ENCODE measurements around the gene CNR2.

Gene CNR2

DNA sequence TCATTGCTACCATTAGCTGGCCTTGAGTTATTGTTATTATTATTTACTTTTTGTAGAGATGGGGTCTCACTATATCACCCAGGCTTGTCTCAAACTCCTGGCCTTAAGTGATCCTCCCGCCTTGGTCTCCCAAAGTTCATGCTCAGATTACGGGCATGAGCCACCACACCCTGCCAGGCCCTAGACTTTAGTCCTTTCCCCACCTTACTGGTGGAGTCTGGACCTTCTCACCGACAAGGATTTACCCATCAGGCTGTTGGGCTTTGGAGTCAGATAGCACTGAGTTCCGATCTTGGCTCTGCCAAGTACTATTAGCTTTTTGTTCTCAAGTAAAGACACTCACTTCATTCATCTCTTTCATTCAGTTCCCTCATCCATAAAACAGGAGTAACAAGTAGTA is 17.2 kb downstream of the CNR2 start:
- Histone ChIP-seq H3K9ac (ENCODE audit: low read depth, low read length) (no peak overlapping the region), H2AFZ (ENCODE audit: low read depth, low read length) (no peak overlapping the region), H3K79me2 (ENCODE audit: insufficient read depth, low read length) (no peaks in the 10 kb centered on the region), H3K4me1 (ENCODE audit: insufficient read depth, low read length) (no peaks in the 10 kb centered on the region), H3K27me3 (ENCODE audit: insufficient read depth, low read length, poor library complexity) (peaks cover 5% of the 10 kb centered on the region), H3K4me3 (ENCODE audit: low read depth in 1 of 2, low read length in 2 of 2) (no peak overlapping the region), H3K27ac (ENCODE audit: low read length) (no peak overlapping the region), H3K36me3 (ENCODE audit: insufficient read depth, low read length) (no peaks in the 10 kb centered on the region), H3K9me3 (ENCODE audit: insufficient read depth, low read length, severe bottlenecking) (no peaks in the 10 kb centered on the region), H4K20me1 (ENCODE audit: insufficient read depth, low read length) (no peaks in the 10 kb centered on the region), H3K4me2 (ENCODE audit: insufficient read depth, low read length) (no peak overlapping the region)
- no peak for ATAC-seq (ENCODE audit: insufficient read depth, low read depth)
- DNase-seq, result no peak
- TF ChIP-seq EZH2 (IDR thresholded peaks at IDR 0.05; ENCODE audit: borderline replicate concordance, low read depth, low read length, severe bottlenecking), result no peak
- TF ChIP-seq, protein P1, sequence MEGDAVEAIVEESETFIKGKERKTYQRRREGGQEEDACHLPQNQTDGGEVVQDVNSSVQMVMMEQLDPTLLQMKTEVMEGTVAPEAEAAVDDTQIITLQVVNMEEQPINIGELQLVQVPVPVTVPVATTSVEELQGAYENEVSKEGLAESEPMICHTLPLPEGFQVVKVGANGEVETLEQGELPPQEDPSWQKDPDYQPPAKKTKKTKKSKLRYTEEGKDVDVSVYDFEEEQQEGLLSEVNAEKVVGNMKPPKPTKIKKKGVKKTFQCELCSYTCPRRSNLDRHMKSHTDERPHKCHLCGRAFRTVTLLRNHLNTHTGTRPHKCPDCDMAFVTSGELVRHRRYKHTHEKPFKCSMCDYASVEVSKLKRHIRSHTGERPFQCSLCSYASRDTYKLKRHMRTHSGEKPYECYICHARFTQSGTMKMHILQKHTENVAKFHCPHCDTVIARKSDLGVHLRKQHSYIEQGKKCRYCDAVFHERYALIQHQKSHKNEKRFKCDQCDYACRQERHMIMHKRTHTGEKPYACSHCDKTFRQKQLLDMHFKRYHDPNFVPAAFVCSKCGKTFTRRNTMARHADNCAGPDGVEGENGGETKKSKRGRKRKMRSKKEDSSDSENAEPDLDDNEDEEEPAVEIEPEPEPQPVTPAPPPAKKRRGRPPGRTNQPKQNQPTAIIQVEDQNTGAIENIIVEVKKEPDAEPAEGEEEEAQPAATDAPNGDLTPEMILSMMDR (IDR thresholded peaks at IDR 0.05; ENCODE audit: borderline replicate concordance, extremely low read depth, low read length, poor library complexity, severe bottlenecking), result no peak

DNA sequence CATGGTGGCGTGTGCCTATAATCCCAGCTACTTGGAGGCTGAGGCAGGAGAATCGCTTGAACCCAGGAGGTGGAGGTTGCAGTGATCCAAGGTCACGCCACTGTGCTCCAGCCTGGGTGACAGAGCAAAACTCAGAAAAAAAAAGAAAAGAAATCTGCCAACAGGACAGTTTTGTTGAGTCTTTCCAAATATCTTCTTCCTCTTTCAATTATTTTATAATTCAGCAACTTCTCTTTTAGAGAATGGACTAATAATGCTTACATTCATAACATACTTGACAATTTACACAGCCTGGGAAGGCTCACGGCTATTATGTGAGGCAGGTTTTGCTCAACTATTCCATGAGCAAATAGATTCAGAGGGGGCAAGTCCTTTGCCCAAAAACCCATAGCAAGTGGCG is 18.1 kb downstream of the CNR2 start:
- Histone ChIP-seq H3K36me3 (ENCODE audit: insufficient read depth, low read length) (no peaks in the 10 kb centered on the region), H3K79me2 (ENCODE audit: insufficient read depth, low read length) (no peaks in the 10 kb centered on the region), H3K4me1 (ENCODE audit: insufficient read depth, low read length) (no peaks in the 10 kb centered on the region), H3K27me3 (ENCODE audit: insufficient read depth, low read length, poor library complexity) (peaks cover 5% of the 10 kb centered on the region), H3K27ac (ENCODE audit: low read length) (no peak overlapping the region), H4K20me1 (ENCODE audit: insufficient read depth, low read length) (no peaks in the 10 kb centered on the region), H3K4me2 (ENCODE audit: insufficient read depth, low read length) (no peak overlapping the region), H3K9ac (ENCODE audit: low read depth, low read length) (no peak overlapping the region), H3K4me3 (ENCODE audit: low read depth in 1 of 2, low read length in 2 of 2) (no peak overlapping the region), H3K9me3 (ENCODE audit: insufficient read depth, low read length, severe bottlenecking) (no peaks in the 10 kb centered on the region), H2AFZ (ENCODE audit: low read depth, low read length) (no peak overlapping the region)
- ATAC-seq (ENCODE audit: insufficient read depth, low read depth) (no peak), DNase-seq (no peak)
- TF ChIP-seq, protein P1 (IDR thresholded peaks at IDR 0.05; ENCODE audit: borderline replicate concordance, extremely low read depth, low read length, poor library complexity, severe bottlenecking), result no peak
- TF ChIP-seq EZH2 (IDR thresholded peaks at IDR 0.05; ENCODE audit: borderline replicate concordance, low read depth, low read length, severe bottlenecking), result no peak

DNA sequence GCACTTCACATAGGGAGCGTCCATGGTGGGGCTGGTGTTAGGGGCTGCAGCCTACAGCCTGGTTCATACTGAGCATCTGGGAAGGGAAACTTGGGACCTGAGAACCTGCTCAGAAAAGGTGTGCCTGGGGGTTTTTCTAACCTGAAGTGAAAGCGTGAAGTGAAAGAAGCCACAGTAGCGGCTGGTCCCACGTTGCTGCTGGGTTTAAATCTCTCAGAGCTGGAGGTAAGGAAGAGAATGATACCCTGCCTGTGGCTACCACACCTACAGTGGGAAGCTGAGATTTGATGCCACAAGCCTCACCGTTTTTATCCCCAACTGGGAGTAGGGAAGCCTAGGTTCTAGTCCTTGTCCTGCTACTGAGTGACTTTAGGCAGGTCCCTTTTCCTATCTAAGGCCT is 24.1 kb downstream of the CNR2 start:
- no peak for ATAC-seq (ENCODE audit: insufficient read depth, low read depth)
- H2AFZ ChIP-seq (ENCODE audit: low read depth, low read length), result no peak overlapping the region
- H3K27ac ChIP-seq (ENCODE audit: low read length), result no peak overlapping the region
- no peaks in the 10 kb centered on the region for H3K36me3 ChIP-seq (ENCODE audit: insufficient read depth, low read length)
- H3K9me3 ChIP-seq (ENCODE audit: insufficient read depth, low read length, severe bottlenecking), result no peaks in the 10 kb centered on the region
- H3K4me3 ChIP-seq (ENCODE audit: low read depth in 1 of 2, low read length in 2 of 2), result no peak overlapping the region
- H3K9ac ChIP-seq (ENCODE audit: low read depth, low read length), result no peak overlapping the region
- TF ChIP-seq, protein P1 (IDR thresholded peaks at IDR 0.05; ENCODE audit: borderline replicate concordance, extremely low read depth, low read length, poor library complexity, severe bottlenecking), result no peak
- no peak for TF ChIP-seq EZH2 (IDR thresholded peaks at IDR 0.05; ENCODE audit: borderline replicate concordance, low read depth, low read length, severe bottlenecking)
- DNase-seq, result no peak
- no peaks in the 10 kb centered on the region for H3K79me2 ChIP-seq (ENCODE audit: insufficient read depth, low read length)
- H3K27me3 ChIP-seq (ENCODE audit: insufficient read depth, low read length, poor library complexity), result peaks cover 5% of the 10 kb centered on the region
- no peaks in the 10 kb centered on the region for H3K4me1 ChIP-seq (ENCODE audit: insufficient read depth, low read length)
- H3K4me2 ChIP-seq (ENCODE audit: insufficient read depth, low read length), result no peak overlapping the region
- H4K20me1 ChIP-seq (ENCODE audit: insufficient read depth, low read length), result no peaks in the 10 kb centered on the region

DNA sequence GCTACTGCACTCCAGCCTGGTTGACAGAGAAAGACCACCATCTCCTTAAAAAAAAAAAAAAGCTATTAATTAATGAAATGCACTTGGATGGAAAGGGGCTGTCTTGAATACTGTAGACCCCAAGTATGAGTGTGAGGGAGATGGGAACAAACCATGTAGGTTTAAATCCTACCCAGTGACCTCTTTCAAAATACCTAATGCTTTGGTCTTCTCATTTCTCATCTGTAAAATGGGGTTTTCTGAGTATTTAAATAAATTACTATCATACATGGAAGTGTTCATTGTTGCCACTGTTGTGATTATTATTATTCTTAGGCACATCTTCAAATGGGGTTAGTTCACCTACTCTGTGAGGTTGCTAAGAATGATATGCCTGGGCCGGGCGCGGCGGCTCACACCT is 27.9 kb downstream of the CNR2 start:
- ATAC-seq (ENCODE audit: insufficient read depth, low read depth), result no peak
- no peak overlapping the region for H2AFZ ChIP-seq (ENCODE audit: low read depth, low read length)
- no peaks in the 10 kb centered on the region for H3K9me3 ChIP-seq (ENCODE audit: insufficient read depth, low read length, severe bottlenecking)
- H3K4me1 ChIP-seq (ENCODE audit: insufficient read depth, low read length), result no peaks in the 10 kb centered on the region
- H3K27ac ChIP-seq (ENCODE audit: low read length), result no peak overlapping the region
- no peaks in the 10 kb centered on the region for H3K79me2 ChIP-seq (ENCODE audit: insufficient read depth, low read length)
- H3K27me3 ChIP-seq (ENCODE audit: insufficient read depth, low read length, poor library complexity), result no peaks in the 10 kb centered on the region
- no peak for DNase-seq
- no peak overlapping the region for H3K4me2 ChIP-seq (ENCODE audit: insufficient read depth, low read length)
- no peak overlapping the region for H3K9ac ChIP-seq (ENCODE audit: low read depth, low read length)
- TF ChIP-seq, protein P1 (IDR thresholded peaks at IDR 0.05; ENCODE audit: borderline replicate concordance, extremely low read depth, low read length, poor library complexity, severe bottlenecking), result no peak
- no peak for TF ChIP-seq EZH2 (IDR thresholded peaks at IDR 0.05; ENCODE audit: borderline replicate concordance, low read depth, low read length, severe bottlenecking)
- H4K20me1 ChIP-seq (ENCODE audit: insufficient read depth, low read length), result no peaks in the 10 kb centered on the region
- H3K36me3 ChIP-seq (ENCODE audit: insufficient read depth, low read length), result no peaks in the 10 kb centered on the region
- no peak overlapping the region for H3K4me3 ChIP-seq (ENCODE audit: low read depth in 1 of 2, low read length in 2 of 2)
